ENCODE measurements around the gene ZNF619.
"Not testable (repeated sequence)": the region's sequence is repeated elsewhere in the genome, so short reads cannot be mapped to it uniquely, and the experiment has no call there.

Gene ZNF619

DNA sequence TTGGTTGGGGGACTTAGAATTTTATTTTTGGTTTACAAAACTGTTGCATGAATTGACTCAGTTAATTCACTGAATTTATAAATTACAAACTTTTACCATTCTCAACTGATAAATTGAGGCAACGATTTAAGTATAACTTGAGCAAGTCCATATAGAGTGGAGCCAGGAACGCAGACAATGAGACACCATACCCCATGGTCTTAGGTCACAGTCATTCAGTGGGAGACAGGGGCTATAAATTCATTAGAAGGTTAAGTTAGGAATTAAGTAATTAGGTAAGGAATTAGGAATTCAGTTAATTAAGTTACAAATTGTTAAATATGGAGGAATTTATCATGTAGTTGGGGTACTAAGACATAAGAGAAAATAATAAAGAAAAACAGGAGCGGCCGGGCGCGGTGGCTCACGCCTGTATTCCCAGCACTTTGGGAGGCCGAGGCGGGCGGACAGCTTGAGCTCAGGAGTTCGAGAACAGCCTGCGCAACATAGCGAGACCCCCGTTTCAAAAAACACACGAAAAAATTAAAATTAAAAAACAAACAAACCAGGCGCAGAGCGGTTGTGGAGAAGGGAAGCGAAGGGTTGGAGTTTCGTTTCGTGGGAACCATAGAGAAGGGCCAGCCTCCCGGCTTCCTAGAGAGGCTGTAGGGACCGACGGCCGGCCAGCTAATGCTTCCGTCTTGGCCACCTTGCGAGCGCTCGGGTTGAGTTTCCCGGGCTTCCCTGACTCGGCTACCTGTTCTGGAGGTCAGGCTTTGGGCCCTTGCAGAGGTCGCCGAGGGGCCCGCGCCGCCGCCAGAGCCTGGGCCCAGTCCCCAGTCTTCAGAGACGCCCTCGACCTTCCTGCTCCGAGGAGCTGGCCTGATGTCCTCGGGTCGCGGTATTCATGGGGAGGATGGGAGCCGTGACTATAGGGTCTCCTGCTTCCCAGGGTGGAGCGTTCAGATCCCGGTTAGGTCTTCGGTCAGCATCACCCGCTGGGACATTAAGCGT is at the start of gene ZNF619:
Gene ZNF619 (plus strand): TSS at position 645 of the 993 bp plus-strand sequence. CDS start 858 bp downstream, outside the sequence.
- DNase-seq = peak; percentile 41

DNA sequence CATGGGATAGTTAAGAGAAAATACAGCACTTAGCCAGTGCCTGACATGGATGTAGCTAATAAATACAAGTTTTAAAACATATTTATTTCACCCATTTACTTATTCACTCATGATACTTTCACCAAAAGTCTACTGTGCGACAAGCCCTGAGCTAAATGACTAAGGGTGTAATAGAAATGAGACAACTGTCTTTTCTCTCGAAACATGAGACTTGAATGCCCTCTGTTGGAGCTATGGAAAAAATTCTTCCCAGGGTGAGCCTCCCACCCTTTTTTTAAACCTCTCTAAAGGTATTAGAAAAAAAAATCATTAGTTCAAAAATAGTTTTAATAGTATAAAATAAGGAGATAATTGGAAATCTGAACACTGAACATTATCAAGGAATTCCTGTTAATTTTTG is 44.1 kb upstream of the ZNF619 start:
- DNase-seq = no peak

DNA sequence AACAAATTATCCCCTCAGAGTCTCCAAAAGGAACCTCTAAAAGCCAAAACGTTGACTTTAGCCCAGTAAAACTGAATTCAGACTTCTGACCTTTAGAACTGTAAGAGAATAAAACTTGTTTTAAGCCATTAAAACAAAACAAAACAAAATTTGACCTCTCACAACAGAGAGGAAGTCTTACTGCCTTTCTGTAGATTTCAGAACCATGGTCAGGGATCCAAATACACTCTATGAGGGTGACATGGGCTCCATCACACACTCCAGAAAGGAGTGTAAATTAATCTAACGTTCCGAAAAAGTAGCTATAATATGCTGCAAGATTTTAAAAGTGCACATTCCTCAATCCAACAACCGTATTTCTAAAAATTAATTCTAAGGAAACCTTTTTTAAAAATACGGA is 39.0 kb upstream of the ZNF619 start:
- DNase-seq = no peak

DNA sequence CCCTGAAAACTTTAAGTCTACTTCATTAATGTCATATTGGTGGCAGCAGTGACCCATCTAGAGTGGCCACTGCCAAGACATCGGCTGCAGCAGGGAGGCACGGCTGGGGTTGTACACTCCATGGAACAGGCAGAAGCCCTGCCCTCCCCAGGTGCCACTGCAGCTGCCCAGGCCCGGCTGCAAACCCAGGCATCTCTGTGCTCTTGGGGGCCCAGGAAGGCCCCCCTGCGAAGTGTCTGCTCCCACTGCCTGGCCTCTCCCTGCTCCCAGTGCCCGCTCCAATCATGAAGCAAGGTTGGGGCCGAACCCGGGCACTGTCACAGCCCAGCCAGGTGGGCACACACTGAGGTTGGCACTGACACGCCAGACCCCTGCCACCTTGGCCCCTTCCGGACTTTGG is 31.9 kb upstream of the ZNF619 start:
- DNase-seq = no peak

DNA sequence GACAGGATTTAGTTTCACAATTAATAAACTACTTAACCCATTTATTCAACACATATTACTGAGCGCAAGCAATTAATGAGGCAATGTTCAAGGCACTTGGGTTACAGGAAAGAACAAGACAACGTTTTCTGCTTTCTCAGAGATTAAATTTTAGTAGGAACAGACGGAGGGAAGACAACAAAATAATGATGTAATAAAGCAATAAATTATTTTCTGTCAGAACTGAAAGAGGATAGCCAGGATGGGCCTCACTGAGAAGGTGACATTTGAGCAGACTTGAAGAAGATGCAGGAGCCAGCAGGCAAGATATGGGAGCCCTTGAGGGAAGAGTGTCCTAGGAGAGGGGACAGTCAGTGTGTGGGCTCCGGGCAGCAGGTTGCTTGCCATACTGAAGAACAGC is 31.0 kb upstream of the ZNF619 start:
- no peak for DNase-seq

DNA sequence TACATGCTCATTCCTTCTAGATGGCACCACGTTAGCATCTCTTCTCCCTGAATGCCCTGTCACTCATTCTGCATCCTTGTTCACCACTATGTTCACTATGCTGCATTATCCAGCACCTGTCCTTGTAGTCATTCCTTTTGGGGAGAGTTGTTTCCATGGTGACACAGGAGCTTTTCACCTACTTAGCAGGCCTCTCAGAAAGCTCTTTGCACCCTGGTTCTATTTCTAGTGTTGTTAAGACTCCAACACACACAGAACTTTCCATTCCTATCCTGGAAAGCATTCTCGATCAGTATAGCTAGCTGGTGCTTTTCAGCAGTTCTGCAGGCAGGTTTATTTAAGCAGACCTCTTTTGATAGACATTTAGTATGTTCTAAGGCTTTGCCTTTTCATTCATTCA is 26.5 kb upstream of the ZNF619 start:
- no peak for DNase-seq

DNA sequence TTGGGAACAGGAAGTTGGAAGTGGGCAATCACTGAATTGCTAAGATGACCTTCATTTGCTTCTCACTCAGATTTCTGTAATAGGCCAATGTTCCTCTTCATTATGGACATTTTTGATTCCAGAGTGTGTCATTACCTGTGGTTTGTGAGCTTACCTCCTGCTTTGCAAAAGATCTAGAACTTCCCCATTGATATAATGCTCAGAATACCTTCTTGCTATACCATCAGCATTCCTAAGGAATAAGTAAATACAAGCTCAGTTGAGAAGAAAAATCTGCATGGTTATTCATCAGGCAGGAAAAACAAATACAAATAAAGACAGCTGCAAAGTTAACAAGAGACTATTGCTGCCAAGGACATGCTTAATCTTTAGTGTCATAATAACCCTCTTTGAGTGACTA is 25.4 kb upstream of the ZNF619 start:
- no peak for DNase-seq

DNA sequence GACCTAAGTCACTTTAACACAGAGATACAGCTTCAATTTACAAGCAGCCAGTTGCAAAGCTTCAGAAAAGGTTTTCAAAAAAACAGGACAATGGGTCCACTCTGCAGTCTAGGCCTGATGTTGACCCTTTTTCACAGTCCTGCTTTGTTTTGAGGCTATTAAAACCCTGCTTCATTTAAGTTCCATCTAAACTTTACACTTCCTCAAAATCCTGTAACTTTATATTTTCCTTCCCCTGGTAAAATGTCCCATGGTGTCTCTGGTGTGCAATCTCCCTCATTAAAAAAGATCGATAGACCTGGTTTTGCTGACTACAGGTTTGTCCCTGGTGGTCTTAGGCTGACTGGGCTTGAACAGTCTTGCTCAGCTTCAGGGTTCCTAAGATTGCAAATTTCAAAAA is 24.9 kb upstream of the ZNF619 start:
- no peak for DNase-seq

DNA sequence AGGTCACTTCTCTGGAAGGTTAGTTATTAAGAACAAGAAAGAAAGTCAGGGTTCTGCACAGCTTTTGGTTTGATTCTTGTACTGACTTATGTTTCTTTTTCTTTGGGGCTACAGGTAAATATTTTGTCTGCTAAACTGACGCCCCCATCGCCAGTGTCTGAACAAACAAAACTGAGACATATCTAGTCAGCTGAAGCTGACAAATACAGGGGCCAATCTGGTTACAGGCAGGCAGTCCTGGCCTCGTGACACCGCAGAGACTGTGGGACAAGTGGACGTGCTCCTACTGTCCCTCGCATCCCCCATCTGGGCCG is 24.4 kb upstream of the ZNF619 start:
- no peak for DNase-seq

DNA sequence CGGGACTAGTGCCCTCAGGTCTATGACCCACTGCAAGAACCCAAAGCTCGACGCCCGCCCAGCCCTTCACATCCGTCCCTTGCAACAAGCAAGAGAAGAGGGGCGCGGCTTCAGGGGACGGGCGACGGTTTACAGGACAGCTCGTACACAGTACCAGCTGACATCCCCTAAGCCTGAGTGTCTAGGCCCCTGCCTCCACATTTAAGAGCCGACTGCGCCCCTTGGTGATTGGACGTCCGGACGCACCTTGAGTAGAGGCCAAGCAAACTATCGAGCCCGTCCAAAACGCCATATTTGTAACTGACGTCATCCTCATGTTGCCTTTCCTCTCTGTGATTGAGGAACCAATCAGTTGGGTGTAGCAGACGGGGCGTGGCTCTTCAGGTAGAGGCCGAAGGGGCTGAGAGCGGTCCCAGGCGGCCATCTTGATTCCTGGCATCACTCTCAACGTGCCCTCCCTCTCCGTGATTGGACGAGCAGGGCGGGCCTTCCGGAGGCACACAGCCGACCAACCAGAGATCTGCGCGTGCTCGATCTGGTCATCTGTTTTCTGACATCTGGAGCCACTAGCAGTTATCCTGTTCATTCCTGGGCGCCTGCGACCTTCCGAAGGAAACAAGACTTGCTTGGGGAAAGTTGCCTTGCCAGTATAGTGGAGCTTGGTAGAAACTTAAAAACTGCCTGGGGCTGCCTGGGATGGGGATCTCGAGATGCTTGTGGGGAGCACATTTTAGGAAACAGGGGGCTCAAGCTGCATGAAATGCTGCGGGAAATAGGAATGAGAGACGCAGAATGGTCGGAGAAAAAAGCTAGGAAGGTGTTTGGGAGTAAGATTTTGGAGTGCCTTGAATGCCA is 23.8 kb upstream of the ZNF619 start:
- peak; percentile 97 for DNase-seq

DNA sequence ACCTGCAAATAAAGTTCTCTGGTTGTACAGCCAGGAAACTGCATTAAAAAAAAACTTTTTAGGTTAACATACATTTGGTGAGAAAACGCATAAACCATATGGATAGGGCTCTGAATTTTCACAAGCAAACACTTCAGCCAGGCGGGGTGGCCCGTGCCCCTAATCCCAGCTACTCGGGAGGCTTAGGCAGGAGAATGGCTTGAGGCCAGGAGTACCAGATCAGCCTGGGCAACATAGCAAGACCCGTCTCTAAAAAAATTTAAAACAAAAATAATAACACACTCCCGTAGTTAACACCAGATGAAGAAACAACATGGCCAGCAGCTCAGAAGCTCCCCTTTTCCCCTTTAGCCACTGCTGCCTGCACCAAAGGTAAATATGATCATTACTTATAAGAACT is 23.0 kb upstream of the ZNF619 start:
- no peak for DNase-seq

DNA sequence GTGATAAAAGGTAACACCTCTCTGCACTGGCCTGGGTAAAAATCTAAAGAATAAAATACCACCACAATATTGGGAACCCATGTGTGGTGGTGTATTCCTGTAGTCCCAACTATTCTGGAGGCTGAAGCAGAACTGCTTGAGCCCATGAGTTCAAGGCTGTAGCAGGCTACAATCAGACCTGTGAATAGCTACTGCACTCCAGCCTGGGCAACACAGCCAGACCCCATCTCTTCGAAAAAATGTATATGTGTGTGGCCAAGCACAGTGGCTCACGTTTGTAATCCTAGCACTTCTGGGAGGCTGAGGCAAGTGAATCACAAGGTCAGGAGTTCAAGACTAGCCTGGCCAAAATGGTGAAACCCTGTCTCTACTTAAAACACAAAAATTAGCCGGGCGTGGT is 21.6 kb upstream of the ZNF619 start:
- DNase-seq = no peak

DNA sequence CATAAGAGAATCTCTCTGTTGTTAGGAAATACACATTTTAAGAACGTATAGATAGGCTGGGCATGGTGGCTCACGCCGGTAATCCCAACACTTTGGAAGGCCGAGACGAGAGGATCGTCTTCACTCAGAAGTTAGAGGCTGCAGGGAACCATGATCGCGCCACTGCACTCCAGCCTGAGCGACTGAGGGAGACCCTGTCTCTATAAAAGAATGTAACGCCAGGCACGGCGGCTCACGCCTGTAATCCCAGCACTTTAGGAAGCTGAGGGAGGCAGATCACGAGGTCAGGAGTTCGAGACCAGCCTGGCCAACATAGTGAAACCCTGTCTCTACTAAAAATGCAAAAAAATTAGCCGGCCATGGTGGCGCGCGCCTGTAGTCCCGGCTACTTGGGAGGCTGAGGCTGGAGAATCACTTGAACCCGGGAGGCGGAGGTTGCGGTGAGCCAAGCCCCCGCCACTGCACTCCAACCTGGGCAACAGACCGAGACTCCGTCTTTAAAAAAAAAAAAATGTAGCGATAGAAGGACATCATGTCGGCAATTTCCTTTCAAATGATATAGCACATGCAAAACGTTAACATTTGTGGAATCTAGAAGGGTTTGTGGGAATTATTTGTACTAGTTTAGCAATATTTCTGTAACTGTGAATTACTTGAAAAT is 20.5 kb upstream of the ZNF619 start:
- no peak for DNase-seq

DNA sequence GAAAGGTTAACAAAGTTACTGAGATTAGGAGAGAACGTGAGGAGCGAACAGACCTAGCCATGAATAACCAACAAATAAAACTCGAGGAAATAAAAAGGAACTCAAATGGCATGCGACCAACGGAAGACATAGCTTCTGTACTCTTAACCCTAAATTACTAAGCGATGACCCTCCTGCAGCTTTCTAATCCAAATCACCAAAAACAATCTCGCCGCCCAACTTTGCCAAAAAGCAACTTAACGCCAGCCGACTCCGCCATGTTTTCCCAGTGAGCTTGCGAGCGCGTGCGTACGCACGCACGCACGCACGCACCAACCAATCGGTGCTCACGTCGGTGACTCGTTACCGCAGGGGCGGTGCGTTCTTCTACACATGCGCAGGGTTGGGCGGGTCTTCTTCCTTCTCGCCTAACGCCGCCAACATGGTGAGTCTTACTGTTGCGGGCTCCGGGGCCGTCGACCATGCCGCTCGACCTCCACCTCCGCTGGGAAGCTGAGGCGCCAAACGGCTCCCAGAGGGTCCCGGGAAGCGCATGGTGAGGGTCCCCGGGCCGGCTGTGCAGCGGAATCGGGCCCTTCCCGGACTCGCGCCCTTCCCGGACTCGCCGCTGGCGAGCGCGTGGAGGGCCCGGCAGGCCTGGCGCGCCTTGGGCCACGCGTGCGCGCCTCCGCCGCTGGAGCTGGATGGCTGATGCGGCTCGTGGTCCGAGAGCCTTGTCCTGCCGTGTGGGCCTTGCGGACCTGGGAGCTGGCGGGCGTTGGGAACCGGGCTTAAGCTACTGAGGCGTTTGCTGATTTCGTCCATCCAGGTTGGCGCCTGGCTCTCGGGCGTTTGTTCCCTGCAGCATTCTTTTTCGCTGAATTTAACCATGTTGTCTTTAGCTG is 19.7 kb upstream of the ZNF619 start, which contains the start of gene RPL14:
Gene RPL14 (plus strand): TSS at position 400 of the 884 bp plus-strand sequence. CDS start 133 bp downstream, at position 533.
- peak; percentile 95 for DNase-seq

DNA sequence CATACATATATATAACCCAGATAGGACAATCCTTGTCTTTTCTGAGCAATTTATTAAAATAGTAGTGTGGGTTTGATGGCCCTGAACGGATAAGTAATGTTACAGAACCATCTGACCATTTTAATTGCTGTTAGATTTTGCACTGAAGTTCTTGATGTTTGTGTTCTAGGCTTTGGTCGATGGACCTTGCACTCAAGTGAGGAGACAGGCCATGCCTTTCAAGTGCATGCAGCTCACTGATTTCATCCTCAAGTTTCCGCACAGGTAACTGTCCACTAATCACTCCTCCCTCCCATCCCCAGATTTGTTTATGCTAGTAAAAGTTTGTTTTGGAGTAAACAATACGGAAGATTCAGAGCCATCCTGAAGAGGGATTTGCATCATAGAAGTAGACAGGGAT is 18.4 kb upstream of the ZNF619 start:
- no peak for DNase-seq

DNA sequence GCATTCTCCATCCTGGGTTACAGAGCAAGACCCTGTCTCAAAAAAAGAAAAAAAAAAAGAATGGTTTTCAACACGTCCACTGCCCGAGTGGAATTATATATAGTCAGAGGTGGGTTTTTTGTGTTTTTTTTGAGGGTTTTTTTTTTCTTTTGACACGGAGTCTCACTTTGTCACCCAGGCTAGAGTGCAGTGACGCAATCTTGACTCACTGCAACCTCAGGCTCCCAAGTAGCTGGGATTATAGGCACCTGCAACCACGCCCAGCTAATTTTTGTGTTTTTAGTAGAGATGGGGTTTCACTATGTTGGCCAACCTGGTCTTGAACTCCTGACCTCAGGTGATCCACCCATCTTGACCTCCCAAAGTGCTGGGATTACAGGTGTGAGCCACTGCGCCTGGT is 16.4 kb upstream of the ZNF619 start:
- peak; percentile 42 for DNase-seq

DNA sequence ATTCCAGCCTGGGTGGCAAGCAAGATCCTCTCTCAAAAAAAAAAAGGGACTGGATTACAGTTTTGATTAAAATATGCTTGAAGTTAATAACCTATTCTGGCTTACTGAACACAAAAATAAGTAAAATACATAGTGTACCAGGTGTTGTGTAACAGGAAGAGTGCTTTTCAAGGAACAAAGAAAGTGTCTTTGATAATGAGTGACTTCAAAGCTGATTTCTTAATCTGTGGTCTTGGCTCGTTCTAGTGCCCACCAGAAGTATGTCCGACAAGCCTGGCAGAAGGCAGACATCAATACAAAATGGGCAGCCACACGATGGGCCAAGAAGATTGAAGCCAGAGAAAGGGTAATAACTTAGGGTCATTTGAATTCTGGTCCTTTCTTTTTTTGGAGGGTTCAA is 15.8 kb upstream of the ZNF619 start:
- DNase-seq = no peak

DNA sequence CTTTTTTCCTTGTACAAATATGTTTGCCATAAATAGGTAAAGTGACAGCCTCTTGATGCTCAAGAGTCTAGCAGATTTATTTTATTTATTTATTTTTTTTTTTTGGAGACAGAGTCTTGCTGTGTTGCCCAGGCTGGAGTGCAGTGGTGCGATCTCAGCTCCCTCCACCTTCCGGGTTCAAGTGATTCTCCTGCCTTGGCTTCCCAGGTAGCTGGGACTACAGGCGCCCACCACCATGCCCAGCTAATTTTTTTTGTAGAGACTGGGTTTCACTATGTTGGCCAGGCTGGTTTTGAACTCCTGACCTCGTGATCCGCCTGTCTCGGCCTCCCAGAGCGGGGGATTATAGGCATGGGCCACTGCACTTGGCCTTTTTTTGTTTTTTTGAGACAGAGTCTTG is 14.1 kb upstream of the ZNF619 start:
- DNase-seq = not testable (repeated sequence)

DNA sequence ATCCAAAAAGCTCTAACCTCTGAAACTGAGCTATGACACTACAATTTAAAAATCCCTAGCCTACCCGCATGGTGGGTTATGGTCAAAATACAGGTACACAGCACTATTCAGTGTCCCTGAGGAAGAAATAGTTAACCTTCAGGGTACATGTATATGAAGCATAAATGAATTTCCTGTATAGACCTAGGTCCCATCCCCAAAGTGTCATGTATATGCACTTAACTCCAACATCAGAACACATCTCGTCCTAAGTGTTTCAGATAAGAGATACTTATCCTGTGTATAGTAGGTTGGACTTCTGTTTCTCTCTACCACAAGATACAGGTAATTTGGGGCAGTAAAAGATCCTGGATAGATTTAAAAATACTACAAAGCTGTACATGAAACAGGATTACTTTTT is 13.3 kb upstream of the ZNF619 start:
- DNase-seq = no peak

DNA sequence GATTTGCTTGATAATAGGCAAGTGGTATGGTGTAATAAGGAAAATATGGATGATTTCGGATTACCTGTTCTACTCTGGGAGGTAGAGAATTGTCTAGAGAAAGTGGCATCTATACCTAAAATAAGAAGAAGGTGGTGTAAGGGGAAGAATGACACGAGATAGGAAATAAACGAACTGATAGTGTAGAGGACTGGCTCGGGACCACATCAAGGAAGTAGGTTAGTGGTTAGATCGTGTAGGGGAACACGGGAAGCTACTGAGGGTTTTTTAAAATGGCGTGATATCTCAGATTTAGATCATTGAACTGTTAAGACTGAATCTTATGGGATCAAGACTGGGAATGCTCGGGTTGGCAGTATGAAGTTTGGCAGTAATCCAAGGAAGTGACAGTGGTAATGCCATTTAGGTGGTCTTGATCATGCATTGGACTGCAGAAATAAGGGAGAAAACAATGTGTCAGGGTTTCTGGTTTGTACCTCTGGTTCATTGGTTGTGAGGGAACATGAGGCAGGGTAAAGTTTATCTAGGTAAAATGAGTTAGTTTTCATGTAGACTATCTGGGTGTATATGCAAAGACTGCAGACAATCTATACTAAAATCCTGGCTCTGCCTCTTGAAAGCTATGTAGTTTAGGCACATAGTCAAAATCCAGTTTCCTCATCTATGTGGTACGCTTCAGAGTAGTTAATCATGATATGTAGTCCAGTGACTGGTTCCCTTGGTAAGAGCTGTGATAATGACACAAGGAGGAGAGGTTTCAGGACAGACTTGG is 12.4 kb upstream of the ZNF619 start:
- DNase-seq = no peak

DNA sequence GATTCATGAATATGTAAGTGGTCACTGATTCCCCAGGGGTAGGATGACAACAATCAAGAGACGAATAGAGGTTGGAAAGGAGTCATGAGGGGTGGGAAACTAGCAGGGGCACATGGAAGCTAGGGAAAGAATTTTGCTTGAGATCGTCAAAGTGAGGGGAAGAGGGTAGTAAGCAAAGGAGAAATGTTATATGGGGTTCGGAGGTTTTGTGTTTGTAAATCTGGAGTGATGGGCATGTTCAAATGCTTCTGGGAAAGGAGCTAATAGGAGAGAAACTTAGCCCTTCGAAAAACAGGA is 11.9 kb upstream of the ZNF619 start:
- DNase-seq = no peak

DNA sequence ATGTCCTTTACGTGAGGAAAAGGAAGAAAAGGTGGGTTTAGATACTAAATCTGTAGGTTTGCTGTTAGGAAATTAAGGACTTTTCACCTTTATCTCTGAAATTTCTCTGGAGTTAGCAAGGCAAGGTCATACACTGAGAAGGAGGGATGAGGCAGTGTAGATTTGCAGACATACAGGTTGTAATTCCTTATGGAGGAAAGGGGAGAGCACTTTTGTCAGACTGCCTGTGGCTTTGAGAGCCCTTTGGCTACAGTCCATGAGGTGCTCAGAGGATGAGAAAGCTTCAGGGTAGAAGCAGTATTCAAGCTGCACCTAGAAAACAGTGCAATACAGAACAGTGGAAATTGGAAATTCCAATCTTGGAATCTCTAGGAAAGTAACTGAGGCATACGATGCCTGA is 11.5 kb upstream of the ZNF619 start:
- no peak for DNase-seq
